RWPE1 (cell line): ENCODE results near the gene SCAMP1.

Source experiments
- CTCF ChIA-PET: fragments of 350-600 bp; sonication (Branson Sonifier 250); formaldehyde crosslinking; extraction: SDS; loops from one replicate; lab custom pipeline; 2021; lab: Yijun Ruan, JAX
- POLR2A ChIA-PET: fragments of 400-600 bp; formaldehyde crosslinking; extraction: SDS; loops from one replicate; lab custom pipeline; 2020; ENCODE audit warnings: antibody characterized with exemption; ENCODE audit not compliant: low non-redundant PET; lab: Yijun Ruan, JAX
- DNase-seq: peaks from one replicate; pipeline ENCODE4 v3.0.0; 2012; ENCODE audit warnings: low spot score
- H3K27ac ChIP-seq: fragments of 450-650 bp; 2 replicates; pipeline ENCODE4 v1.5.1; 2017
- CTCF ChIP-seq: fragments of 450-650 bp; conservative IDR thresholded peaks from 2 replicates; pipeline ENCODE4 v1.5.1; 2017; ENCODE audit warnings: low read depth, mild to moderate bottlenecking

SCAMP1 gene

DNA sequence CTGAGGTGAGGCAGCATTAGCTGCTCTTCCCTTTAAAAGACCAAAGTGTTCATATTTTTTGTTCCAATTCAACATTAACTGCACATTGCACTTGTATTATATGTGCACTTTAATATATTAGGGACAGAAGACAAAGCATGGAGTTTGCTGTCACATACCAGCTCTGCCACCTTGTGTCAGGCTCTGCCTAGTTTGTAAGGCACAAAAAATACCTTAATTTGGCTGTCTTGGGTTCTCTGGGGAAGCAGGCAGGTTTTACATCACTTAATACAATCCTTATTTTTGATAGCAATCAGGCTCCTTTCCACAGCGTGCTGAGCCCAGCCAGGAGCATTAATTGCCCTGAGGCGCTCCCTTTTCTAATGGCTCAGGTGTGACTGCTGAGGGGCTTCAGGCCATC, 131.8 kb downstream of the SCAMP1 start:
- CTCF ChIA-PET: interaction anchor here (0.6 to 1.6 kb wide), 3 partner anchors 24 to 156 kb away, joined by 3 to 8 read pairs (median 3); no protein-coding TSS in a partner anchor
- peak overlapping the region; percentile 8; the same call in 1 of the 2 replicates for H3K27ac ChIP-seq

GRCh38 chr5:78492650-78493049, 132.2 kb downstream of the SCAMP1 start:
- DNase-seq: no peak
- ChIA-PET CTCF (interaction anchor here (1.5 kb wide), 1 partner anchor 24 kb away, joined by 8 read pairs; no protein-coding TSS in a partner anchor), POLR2A (no interaction called here)
- no peak for TF ChIP-seq CTCF
- H3K27ac ChIP-seq: peak overlapping the region; percentile 8; the same call in 1 of the 2 replicates

More for the DNA sequence above, 131.8 kb downstream of the SCAMP1 start:
- DNase-seq: no peak
- POLR2A ChIA-PET: interaction anchor here (0.6 kb wide), 1 partner anchor 475 kb away, joined by 4 read pairs; no protein-coding TSS in a partner anchor
- no peak for TF ChIP-seq CTCF

DNA sequence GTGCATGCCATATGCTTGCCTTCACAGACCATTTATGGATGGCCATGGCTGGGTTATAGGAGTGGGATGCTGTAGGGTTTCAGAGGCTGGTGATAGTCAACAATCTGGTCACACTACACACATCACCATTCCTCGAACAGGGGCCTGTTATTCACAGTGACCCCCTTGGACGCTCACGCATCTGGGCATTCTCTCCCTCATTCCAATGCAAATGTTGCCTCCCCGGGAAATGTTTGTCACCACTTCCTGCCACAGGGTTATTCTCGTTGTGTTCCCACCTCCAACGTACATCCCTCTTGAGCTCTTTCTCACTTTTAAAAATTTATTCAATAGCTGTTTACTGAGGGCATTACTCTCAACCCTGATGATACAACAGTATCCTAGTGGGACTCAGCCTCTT, 135.4 kb downstream of the SCAMP1 start:
- H3K27ac ChIP-seq: no peak overlapping the region
- CTCF ChIA-PET: no interaction called here
- DNase-seq: no peak
- POLR2A ChIA-PET: no interaction called here
- no peak for TF ChIP-seq CTCF

GRCh38 chr5:78496373-78496772, 136.0 kb downstream of the SCAMP1 start:
- ChIA-PET CTCF (no interaction called here), POLR2A (no interaction called here)
- no peak for TF ChIP-seq CTCF
- no peak overlapping the region for H3K27ac ChIP-seq
- DNase-seq: no peak

- ChIA-PET CTCF (no interaction called here), POLR2A (no interaction called here)
- DNase-seq: no peak
- no peak for TF ChIP-seq CTCF
- no peak overlapping the region for H3K27ac ChIP-seq
Observed at GRCh38 chr5:78497573-78498533, 137.4 kb downstream of the SCAMP1 start.

- ChIA-PET CTCF (no interaction called here), POLR2A (no interaction called here)
- TF ChIP-seq CTCF: no peak
- no peak overlapping the region for H3K27ac ChIP-seq
- DNase-seq: no peak
Observed at GRCh38 chr5:78499485-78499884, 139.1 kb downstream of the SCAMP1 start.
